ENCODE measurements around the gene ASCL3. TPM values are rescaled to one million over a fixed set of nuclear protein-coding genes. Genes with fewer than 3 reads are reported as not detected.

ASCL3 gene
- total RNA-seq, 1 experiment from 2014 or later, result not detected

- intact Hi-C loops (cut with micrococcal nuclease; ENCODE audit: unreplicated experiment), result no loop called here
- Mint-ChIP-seq H3K27ac (ENCODE audit: unreplicated experiment) (no peak overlapping the region), H3K9me3 (ENCODE audit: unreplicated experiment) (no peaks in the 10 kb centered on the region), H3K36me3 (ENCODE audit: insufficient read depth, unreplicated experiment) (no peaks in the 10 kb centered on the region), H3K4me1 (ENCODE audit: low read depth, unreplicated experiment) (no peaks in the 10 kb centered on the region), H3K27me3 (ENCODE audit: insufficient read depth, unreplicated experiment) (no peaks in the 10 kb centered on the region), H3K4me3 (ENCODE audit: unreplicated experiment) (no peak overlapping the region)
- DNase-seq, result no peak
- peaks cover 4% of the 10 kb centered on the region; the same call in 1 of the 2 replicates for H3K4me1 ChIP-seq
- no peaks in the 10 kb centered on the region for H3K9me3 ChIP-seq
- no TSS peak for BruUV-seq (replicated peaks)
- H3K36me3 ChIP-seq (ENCODE audit: control insufficient read depth, insufficient read depth, low read length), result no peaks in the 10 kb centered on the region
- H3K27me3 ChIP-seq (replicated peaks; ENCODE audit: control insufficient read depth, insufficient read depth, low read length), result no peaks in the 10 kb centered on the region
- POLR2A ChIA-PET, result no interaction called here
- no peak overlapping the region for H3K4me3 ChIP-seq (ENCODE audit: low read depth, low read length)
- CTCF ChIA-PET, result no interaction called here
- no peak for TF ChIP-seq CTCF (IDR thresholded peaks at IDR 0.05; ENCODE audit: insufficient read depth in 1 of 2, low read depth in 1 of 2, low read length in 1 of 2, severe bottlenecking in 1 of 2, unreplicated experiment in 1 of 2)
These were observed 15.6 kb downstream of the ASCL3 start for GRCh38 chr11:8927233-8927632.

- Histone ChIP-seq H3K9me3 (no peaks in the 10 kb centered on the region), H3K36me3 (ENCODE audit: control insufficient read depth, insufficient read depth, low read length) (no peaks in the 10 kb centered on the region), H3K4me3 (ENCODE audit: low read depth, low read length) (no peak overlapping the region), H3K4me1 (peaks cover 4% of the 10 kb centered on the region; the same call in 1 of the 2 replicates), H3K27me3 (replicated peaks; ENCODE audit: control insufficient read depth, insufficient read depth, low read length) (no peaks in the 10 kb centered on the region)
- Mint-ChIP-seq H3K27ac (ENCODE audit: unreplicated experiment) (no peak overlapping the region), H3K27me3 (ENCODE audit: insufficient read depth, unreplicated experiment) (no peaks in the 10 kb centered on the region), H3K4me1 (ENCODE audit: low read depth, unreplicated experiment) (no peaks in the 10 kb centered on the region), H3K36me3 (ENCODE audit: insufficient read depth, unreplicated experiment) (peaks cover 3% of the 10 kb centered on the region), H3K4me3 (ENCODE audit: unreplicated experiment) (no peak overlapping the region), H3K9me3 (ENCODE audit: unreplicated experiment) (no peaks in the 10 kb centered on the region)
- CTCF ChIA-PET, result no interaction called here
- POLR2A ChIA-PET, result no interaction called here
- intact Hi-C loops (cut with micrococcal nuclease; ENCODE audit: unreplicated experiment), result no loop called here
- BruUV-seq (replicated peaks), result no TSS peak
- DNase-seq, result no peak
- no peak for TF ChIP-seq CTCF (IDR thresholded peaks at IDR 0.05; ENCODE audit: insufficient read depth in 1 of 2, low read depth in 1 of 2, low read length in 1 of 2, severe bottlenecking in 1 of 2, unreplicated experiment in 1 of 2)
These were observed 16.6 kb downstream of the ASCL3 start for GRCh38 chr11:8926236-8926635.

- no peak for DNase-seq
- H3K4me1 ChIP-seq, result peaks cover 4% of the 10 kb centered on the region; the same call in 1 of the 2 replicates
- ChIA-PET POLR2A (no interaction called here), CTCF (interaction anchor here (0.8 kb wide), 1 partner anchor 9 kb away, joined by 6 read pairs; no protein-coding TSS in a partner anchor)
- no peak for TF ChIP-seq CTCF (IDR thresholded peaks at IDR 0.05; ENCODE audit: insufficient read depth in 1 of 2, low read depth in 1 of 2, low read length in 1 of 2, severe bottlenecking in 1 of 2, unreplicated experiment in 1 of 2)
- Mint-ChIP-seq H3K27ac (ENCODE audit: unreplicated experiment) (no peak overlapping the region), H3K27me3 (ENCODE audit: insufficient read depth, unreplicated experiment) (no peaks in the 10 kb centered on the region), H3K36me3 (ENCODE audit: insufficient read depth, unreplicated experiment) (peaks cover 6% of the 10 kb centered on the region), H3K9me3 (ENCODE audit: unreplicated experiment) (no peaks in the 10 kb centered on the region), H3K4me3 (ENCODE audit: unreplicated experiment) (no peak overlapping the region), H3K4me1 (ENCODE audit: low read depth, unreplicated experiment) (no peaks in the 10 kb centered on the region)
- no peaks in the 10 kb centered on the region for H3K36me3 ChIP-seq (ENCODE audit: control insufficient read depth, insufficient read depth, low read length)
- no peak overlapping the region for H3K4me3 ChIP-seq (ENCODE audit: low read depth, low read length)
- H3K9me3 ChIP-seq, result no peaks in the 10 kb centered on the region
- BruUV-seq (replicated peaks), result no TSS peak
- H3K27me3 ChIP-seq (replicated peaks; ENCODE audit: control insufficient read depth, insufficient read depth, low read length), result no peaks in the 10 kb centered on the region
- intact Hi-C loops (cut with micrococcal nuclease; ENCODE audit: unreplicated experiment), result no loop called here
These were observed 17.1 kb downstream of the ASCL3 start for GRCh38 chr11:8925711-8926110.
